Measurements from ENCODE around the gene SUCO. TPM values are rescaled to one million over a fixed set of nuclear protein-coding genes. Genes with fewer than 3 reads are reported as not detected.

The SUCO gene, protein sequence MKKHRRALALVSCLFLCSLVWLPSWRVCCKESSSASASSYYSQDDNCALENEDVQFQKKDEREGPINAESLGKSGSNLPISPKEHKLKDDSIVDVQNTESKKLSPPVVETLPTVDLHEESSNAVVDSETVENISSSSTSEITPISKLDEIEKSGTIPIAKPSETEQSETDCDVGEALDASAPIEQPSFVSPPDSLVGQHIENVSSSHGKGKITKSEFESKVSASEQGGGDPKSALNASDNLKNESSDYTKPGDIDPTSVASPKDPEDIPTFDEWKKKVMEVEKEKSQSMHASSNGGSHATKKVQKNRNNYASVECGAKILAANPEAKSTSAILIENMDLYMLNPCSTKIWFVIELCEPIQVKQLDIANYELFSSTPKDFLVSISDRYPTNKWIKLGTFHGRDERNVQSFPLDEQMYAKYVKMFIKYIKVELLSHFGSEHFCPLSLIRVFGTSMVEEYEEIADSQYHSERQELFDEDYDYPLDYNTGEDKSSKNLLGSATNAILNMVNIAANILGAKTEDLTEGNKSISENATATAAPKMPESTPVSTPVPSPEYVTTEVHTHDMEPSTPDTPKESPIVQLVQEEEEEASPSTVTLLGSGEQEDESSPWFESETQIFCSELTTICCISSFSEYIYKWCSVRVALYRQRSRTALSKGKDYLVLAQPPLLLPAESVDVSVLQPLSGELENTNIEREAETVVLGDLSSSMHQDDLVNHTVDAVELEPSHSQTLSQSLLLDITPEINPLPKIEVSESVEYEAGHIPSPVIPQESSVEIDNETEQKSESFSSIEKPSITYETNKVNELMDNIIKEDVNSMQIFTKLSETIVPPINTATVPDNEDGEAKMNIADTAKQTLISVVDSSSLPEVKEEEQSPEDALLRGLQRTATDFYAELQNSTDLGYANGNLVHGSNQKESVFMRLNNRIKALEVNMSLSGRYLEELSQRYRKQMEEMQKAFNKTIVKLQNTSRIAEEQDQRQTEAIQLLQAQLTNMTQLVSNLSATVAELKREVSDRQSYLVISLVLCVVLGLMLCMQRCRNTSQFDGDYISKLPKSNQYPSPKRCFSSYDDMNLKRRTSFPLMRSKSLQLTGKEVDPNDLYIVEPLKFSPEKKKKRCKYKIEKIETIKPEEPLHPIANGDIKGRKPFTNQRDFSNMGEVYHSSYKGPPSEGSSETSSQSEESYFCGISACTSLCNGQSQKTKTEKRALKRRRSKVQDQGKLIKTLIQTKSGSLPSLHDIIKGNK (N-terminal part only)
- total RNA-seq (10 to 100 TPM; 30.3 to 37.2 TPM), polyA plus RNA-seq (ENCODE audit: insufficient read length in 6 of 6) (10 to 100 TPM; 59.8 to 73.7 (median 65.0) TPM)
- long read RNA-seq, donor 1, partial matches to known transcripts: 26 of 34 reads
- long read RNA-seq, donor 1, other reads (novel, unspliced or antisense): 0 of 34 reads
- long read RNA-seq, donor 2, partial matches to known transcripts: 6 of 12 reads
- long read RNA-seq, donor 2, other reads (novel, unspliced or antisense): 0 of 12 reads
- long read RNA-seq, donor 3, partial matches to known transcripts: 0 of 1 reads
- long read RNA-seq, donor 3, other reads (novel, unspliced or antisense): 0 of 1 reads
- long read RNA-seq, donor 4, partial matches to known transcripts: 12 of 13 reads
- long read RNA-seq, donor 4, other reads (novel, unspliced or antisense): 1 of 13 reads
- long read RNA-seq, donor 5, partial matches to known transcripts: 13 of 17 reads
- long read RNA-seq, donor 5, other reads (novel, unspliced or antisense): 0 of 17 reads
- long read RNA-seq, donor 6, partial matches to known transcripts: 6 of 8 reads
- long read RNA-seq, donor 6, other reads (novel, unspliced or antisense): 0 of 8 reads
- long read RNA-seq, donor 7, partial matches to known transcripts: 11 of 13 reads
- long read RNA-seq, donor 7, other reads (novel, unspliced or antisense): 0 of 13 reads
- long read RNA-seq, donor 8, partial matches to known transcripts: 11 of 15 reads
- long read RNA-seq, donor 8, other reads (novel, unspliced or antisense): 0 of 15 reads
- long read RNA-seq, donor 9: 0 reads
- long read RNA-seq, donor 10, partial matches to known transcripts: 8 of 9 reads
- long read RNA-seq, donor 10, other reads (novel, unspliced or antisense): 1 of 9 reads
- long read RNA-seq, donor 11, partial matches to known transcripts: 0 of 2 reads
- long read RNA-seq, donor 11, other reads (novel, unspliced or antisense): 0 of 2 reads
- long read RNA-seq, donor 12, partial matches to known transcripts: 7 of 8 reads
- long read RNA-seq, donor 12, other reads (novel, unspliced or antisense): 0 of 8 reads

DNA sequence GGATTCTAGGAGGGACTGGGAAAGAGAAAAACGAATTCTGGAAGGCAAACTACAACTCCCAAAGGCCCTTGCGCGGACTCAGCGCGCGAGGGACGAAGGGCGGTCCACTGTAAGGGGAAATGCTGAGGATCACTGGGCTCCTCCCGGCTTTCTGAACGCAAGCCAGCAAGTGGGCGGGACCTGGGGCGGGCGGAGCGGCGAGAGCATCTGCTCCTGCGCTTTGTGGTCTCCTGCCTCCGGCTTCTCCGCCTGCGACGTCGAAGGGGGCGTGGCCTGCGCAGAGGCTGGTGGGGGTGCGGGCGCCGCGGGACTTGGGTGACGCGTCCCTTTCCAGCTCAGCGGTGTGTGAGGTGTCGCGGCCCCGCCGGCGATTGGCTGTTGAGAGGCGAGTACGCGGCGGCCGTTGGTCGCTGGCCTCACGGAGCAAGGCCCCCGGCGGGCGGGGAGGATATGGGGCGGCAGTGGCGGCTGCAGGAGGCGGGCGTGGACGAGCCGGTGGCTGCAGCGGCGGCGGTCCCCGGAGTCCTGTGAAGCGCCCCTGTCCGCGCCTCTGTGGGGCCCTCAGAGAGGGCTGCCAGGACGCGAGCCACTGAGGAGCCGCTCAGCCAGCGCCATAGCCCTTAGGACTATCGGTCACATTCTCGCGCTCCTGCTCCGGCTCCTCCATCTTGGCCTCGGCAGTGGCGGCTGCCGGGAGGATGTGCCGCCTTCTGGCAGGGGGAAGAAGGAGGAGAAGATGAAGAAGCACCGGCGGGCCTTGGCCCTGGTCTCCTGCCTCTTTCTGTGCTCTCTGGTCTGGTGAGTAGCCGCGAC, at the start of gene SUCO:
TSS of gene SUCO (plus strand) at position 451 of the 813 bp plus-strand sequence. CDS start at position 737, 286 bp downstream.
- intact Hi-C loops (cut with DNase I): no loop called here
- peak; percentile 100 for DNase-seq
- peaks cover 4 to 35% of the 10 kb centered on the region in 2 donors for H3K4me1 ChIP-seq
- no peaks in the 10 kb centered on the region for H3K27me3 ChIP-seq
- no peaks in the 10 kb centered on the region for H3K36me3 ChIP-seq
- H3K9me3 ChIP-seq: no peaks in the 10 kb centered on the region
- H3K4me3 ChIP-seq: peak within 1 kb of the TSS; percentile 67 to 74
- peak; percentile 95 for ATAC-seq
- H3K27ac ChIP-seq: peak within 1 kb of the TSS; percentile 98
- peak in 1 of 2 donors; percentile 44 for TF ChIP-seq CTCF (IDR thresholded peaks at IDR 0.05)

- Histone ChIP-seq H3K4me1 (no peaks in the 10 kb centered on the region), H3K27me3 (peaks cover under 1 to 4% of the 10 kb centered on the region in 2 donors), H3K27ac (no peak overlapping the region), H3K4me3 (no peak overlapping the region), H3K9me3 (no peaks in the 10 kb centered on the region), H3K36me3 (no peaks in the 10 kb centered on the region)
- no peak for TF ChIP-seq CTCF (IDR thresholded peaks at IDR 0.05)
- no peak for DNase-seq
- ATAC-seq: peak; percentile 19
- intact Hi-C loops (cut with DNase I): no loop called here
These were observed 49.5 kb upstream of the SUCO start for GRCh38 chr1:172483448-172483847.

DNA sequence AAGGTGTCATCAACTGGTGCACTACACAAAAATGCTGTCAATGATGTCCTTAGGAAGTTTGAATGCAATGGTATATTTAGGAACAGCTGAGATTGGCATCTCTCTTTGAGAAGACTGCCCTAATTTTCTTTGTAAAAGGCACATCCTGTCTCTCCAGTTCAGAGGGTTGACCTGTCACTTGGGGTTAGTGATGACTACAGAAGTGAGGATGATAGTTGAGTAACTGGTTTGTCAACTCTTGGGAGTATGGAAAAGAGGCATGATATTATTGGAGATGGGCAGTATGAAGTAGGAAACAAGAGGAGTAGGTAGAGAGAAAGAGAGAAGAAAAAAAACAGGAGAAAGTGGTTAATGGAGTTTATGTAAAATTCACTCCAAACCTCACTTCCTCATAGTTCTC, 48.7 kb upstream of the SUCO start:
- H3K4me1 ChIP-seq: no peaks in the 10 kb centered on the region
- H3K27me3 ChIP-seq: peaks cover 4% of the 10 kb centered on the region in 2 donors
- H3K4me3 ChIP-seq: no peak overlapping the region
- ATAC-seq (no peak), DNase-seq (no peak)
- no peaks in the 10 kb centered on the region for H3K9me3 ChIP-seq
- TF ChIP-seq CTCF (IDR thresholded peaks at IDR 0.05): no peak
- no peaks in the 10 kb centered on the region for H3K36me3 ChIP-seq
- H3K27ac ChIP-seq: no peak overlapping the region
- intact Hi-C loops (cut with DNase I): no loop called here

Data from left lung (tissue), 14 donors.